Activated gamma-delta T cell treated with Interleukin-2 at 50 U/mL for 16 hours (primary cell): Measurements from ENCODE around the gene GDF7.

ENCODE experiments used
- DNase-seq: peaks from one replicate; pipeline ENCODE4 v3.0.0-alpha.2; 2020

Gene GDF7

DNA sequence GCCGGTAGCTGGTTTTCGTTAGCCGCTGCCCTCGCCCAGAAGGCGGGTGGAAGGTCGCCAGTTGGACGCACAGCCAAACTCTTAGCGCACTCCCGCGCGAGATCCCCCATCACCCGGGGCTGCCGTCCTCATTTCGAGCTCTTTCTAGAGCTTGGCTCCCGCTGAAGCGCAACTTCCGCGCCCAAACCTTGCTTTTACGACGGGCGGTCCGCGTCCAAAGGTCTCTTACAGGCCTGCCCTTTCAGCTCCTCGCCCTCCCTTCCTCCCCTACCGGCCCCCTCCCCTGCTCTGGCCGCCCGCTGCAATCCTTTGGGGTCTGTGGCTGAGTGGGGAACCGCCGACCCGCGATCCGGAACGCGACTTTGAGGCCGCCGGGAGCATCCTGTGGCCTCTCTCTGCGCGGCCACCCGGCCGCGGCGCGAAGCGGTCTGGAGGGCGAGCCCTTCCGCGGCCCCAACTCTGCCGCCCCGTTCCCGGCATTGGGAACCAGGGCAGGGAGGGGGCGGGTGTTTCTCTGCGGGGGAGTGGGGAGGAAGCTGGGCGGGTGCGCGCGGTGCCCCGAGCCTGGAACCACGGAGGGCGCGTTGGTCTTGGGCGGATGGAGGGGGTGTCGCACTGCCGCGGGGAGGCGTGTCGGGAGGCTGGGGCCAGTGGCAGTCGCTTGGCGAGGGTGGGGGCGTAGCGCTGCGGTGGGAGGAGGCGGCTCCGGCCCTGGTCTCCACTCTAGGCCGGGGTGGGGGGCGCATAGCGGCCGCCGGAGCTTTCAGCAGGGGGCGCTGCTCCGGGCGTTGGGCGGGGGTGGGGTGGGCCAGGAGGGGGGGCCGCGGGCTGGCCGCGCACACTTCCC is at the start of gene GDF7:
Gene GDF7, plus strand, starts transcription at position 841 of the 847 bp plus-strand sequence. CDS start 96 bp downstream, outside the sequence.
- no peak for DNase-seq

DNA sequence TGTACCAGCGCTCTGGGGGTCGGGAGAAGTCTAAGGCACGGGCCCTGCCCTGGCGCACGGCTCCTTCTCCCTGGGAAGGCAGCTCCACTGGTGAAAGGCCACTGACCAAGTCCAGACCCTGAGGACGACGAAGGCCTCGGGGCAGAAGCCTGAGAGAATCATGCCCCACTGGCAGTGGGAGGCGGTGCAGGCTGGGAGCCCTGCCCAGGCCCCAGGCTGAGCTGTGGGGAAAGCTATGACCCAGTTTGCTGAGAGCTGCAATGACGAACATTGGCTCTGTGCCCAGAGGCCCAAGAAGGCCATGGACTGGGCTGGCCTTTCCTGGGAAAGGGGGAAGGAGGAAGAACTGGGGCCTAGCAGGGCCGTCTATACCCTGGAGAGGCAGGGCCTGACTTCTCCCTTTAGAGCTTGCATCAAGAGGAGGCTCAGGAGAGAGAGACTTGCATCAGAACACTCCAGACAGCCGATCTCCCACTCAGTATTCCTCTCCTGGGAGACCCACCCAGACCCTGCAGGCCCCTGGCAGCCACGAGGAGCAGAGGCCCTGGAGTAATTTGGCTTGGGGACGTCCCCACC is 49.0 kb upstream of the GDF7 start:
- no peak for DNase-seq

- DNase-seq, result no peak
Measured at GRCh38 chr2:20618468-20618885, 48.5 kb upstream of the GDF7 start.

- no peak for DNase-seq
Measured at GRCh38 chr2:20618886-20619521, 47.9 kb upstream of the GDF7 start.

- no peak for DNase-seq
Measured at GRCh38 chr2:20619624-20620024, 47.3 kb upstream of the GDF7 start.

DNA sequence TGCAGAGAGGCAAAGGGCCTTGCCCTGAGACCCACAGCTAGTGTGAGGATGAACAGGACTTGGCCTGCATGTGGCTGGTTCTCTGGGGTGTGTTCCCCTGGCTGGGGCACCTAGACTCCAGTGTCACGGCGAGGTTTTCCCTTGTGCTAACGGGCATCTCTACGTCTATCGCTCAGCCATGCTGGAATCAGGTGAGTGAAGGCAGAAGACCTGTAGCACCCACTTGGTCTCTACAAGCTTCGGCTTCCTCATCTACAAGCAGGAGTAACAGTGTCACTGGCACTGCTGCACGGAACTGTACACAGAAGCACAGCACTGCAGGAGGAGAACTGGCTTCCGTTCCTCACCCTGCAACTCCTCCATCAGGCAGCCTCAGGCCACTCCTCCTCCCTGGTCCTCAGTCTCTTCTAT is 46.7 kb upstream of the GDF7 start:
- no peak for DNase-seq

DNA sequence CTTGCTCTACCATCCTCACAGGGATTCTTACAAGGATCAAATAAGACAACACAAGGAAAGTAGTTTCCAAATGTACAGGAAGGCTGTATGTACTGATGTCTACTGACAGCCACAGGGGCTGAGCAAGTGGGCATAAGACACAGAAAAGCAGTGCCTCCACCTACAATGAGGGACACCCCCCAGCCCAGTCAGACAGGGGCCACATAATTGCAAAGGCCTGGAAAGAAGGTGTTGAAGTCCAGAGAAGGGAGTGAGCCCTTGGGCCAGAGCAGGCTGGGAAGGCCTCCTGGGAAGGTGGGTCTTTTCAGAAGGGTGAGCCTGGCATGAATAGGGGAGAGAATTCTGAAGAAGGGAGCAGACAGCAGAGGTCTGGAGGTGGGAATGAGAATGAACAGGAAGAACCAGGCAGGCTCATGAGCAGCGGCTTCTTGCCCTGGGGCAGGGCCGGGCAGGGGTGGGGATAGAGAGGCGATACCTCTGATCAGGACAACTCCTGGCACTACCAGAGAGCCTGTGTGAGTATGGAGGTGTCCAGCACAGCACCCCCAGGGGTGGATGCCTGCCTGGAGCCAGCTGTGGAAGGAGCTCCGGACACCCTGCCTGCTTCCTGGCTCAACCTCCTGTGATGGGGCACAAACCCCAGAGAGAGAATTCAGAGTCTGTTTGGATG is 46.1 kb upstream of the GDF7 start:
- DNase-seq, result no peak

DNA sequence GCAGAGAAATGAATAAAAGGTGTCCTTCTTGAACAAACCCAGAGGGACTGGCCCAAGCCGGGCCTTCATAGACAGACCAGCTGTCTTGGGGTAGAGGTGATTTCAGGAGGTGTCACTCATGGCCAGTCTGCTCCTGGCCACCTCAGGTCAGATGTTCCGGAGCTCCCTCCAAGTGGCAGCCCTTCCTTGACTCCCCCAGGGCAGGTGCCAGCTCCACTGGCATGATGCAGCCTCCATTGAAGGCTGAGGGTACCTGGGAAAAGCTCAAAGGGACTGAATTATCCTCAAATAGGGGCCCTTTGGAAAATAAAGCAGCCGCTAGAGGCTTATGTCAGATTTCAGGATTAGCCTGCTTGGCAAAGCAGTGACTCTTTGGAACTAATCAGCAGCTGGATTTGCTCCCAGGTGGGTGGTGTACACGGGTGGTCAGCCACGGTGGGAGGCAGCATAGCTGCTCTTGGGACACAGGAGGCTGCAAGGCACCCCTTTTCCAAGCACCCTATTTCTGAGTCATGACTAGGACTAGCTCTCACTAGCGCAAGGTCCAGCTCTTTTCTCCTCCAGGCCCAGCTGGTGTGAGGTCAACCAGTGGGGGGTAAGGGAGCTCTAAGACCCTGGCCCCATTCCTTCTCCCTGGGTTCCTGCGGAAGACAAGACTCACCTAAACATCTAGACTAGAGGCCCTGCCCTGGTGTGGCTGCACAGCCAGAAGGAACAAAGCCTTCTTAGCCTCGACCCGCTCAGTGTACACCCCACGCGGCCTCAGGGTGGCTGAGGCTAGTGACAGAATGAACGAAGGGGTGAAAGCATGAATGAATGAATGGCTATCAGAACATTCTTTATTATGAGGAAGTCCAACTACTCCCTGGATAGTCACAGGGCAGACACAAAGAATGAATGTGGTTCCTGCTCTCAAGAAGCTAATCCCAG is 45.3 kb upstream of the GDF7 start:
- DNase-seq, result no peak

- no peak for DNase-seq
Measured at GRCh38 chr2:20622296-20622686, 44.7 kb upstream of the GDF7 start.

GRCh38 chr2:20622731-20623130 is 44.2 kb upstream of the GDF7 start:
- DNase-seq, result no peak

DNA sequence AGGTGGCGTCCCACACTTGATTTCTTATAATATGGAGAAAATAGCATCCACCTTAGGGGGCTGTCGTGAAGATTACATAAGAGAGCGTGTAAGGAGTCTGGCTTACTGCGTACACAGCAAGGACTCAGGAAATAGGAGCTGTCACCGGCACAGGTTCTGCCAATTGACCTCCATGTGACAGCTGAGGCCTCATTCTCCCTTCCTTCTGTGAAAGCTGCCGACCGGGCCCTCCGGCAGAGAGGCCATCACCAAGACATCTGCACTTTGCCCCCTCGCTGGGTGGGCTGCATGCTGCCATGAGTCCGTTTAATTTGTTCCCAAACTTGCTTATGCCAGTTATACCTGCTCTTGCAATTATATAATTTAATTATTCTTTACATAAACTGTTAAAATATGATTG is 43.7 kb upstream of the GDF7 start:
- DNase-seq, result no peak

GRCh38 chr2:20623741-20624155 is 43.2 kb upstream of the GDF7 start:
- DNase-seq, result no peak

GRCh38 chr2:20624156-20624883 is 42.6 kb upstream of the GDF7 start:
- DNase-seq, result no peak

- DNase-seq, result no peak
Measured at GRCh38 chr2:20624884-20625485, 42.0 kb upstream of the GDF7 start.

DNA sequence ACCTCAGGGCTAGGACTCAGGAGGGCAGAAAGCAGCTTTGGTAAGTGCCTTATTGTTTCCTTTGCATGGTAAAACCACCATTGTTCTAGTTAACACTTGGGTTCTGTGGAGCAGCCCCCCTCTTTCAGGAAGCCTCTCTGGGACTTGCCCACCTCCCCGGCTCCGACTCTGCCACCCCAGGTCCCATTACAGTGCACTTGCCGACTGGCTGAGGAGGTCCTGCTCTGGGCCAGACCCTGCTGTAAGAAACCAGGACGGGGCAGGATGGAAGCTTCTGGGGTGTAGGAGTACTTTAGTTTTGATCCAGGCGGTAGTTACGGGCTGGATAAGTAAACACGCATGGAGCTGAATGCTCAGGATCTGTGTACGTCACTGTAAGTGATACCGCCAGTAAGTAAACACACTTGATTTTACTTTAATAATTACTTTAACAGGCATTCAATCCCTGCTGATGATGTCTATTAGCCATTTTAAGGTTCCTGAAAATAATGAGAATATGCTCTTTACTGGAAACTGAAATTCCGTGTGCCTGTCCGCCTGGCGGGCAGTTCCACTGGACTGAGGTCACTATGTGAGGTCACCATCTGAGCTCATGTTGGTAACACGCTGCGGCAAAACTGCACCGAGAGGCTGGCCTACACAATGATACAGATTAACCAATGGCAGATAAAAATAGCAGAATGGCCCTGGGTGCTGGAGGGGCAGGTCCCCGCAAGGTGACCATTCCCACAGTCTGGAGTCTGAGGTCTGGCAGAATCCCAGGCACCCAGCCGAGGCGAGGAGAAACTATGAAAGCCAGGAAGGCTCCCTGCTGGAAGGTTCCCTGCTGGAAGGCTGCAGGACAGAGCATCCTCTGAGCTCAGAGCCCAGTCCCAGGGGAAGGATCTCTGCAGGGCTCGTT is 41.2 kb upstream of the GDF7 start:
- DNase-seq, result no peak

DNA sequence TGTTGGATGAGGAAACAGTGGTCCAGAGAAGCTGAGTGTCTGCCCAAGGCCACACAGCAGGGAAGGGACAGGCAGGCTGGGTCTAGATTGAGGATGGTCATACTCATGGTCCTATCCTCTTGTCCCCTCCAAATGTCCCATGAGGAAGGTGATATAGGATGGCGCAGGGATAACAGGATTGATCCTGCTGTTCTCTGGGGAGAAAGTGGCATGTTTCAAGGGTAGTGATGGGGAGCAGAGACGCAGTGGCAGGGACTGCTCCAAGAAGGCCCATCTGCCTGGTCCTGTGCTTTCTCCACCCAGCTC is 40.6 kb upstream of the GDF7 start:
- no peak for DNase-seq

DNA sequence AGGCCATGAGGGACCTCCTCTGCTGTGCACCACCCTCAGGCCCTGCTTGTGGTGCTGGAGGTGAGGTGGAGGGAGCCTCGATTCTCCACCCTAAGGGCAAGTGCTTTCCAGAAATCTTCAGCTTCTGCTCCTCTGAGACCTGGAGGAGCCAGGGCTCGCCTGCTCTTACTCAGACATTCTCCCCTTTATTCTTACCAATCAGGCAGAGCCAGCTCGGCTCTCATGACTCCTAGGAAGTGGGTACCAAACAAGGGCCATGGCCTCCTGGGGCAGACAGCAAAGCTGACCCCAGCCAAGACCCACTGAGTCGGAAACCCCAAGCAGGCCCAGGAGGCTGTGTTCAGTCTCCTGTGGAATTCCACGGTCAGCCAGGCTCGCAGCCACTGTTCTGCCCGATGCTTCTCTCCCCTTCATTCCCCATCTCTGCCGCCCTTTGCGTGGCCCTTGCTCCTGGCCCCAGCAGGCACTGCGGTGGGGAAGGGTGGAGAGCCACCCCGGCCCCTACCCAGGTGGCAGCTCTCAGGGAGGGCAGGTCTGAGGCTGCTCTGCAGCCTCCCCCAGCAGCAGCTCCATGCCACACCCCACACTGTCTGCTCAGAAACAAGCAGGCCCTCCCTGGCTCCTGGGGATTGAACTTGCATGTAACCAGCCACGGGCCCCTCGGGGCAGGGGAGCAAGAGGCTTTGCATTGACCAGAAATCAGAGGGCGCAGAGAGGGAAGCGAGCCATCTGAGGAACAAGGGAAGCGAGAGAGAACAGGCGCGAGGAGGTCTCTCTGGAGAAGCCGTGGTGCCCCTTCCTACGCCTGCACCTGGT is 40.0 kb upstream of the GDF7 start:
- DNase-seq, result no peak

GRCh38 chr2:20627712-20628380 is 39.1 kb upstream of the GDF7 start:
- DNase-seq, result no peak

DNA sequence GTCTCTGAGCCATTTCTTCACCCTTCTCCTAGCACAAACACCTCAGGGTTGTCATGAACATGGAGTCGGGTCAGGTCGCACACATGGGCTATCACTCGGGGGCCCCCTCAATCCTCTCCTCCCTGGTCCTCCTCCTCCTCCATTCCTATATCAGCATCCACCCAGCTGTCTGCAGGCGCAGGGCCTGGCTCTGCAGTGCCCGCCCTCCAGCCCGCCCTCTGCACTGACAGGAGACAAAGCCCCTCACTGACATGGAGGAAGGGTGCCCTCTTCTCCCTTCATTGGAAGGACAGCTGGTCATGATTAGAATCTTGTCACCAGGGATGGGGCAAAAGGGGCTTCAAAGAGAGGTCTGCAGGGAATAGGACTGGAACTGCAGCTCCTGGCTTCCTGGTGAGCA is 37.8 kb upstream of the GDF7 start:
- DNase-seq, result no peak
